PC-3 (cell line): Measurements from ENCODE around the gene TPST1.

Source experiments
- EZH2 ChIP-seq: fragments of 300-600 bp; sonication (generic); IDR thresholded peaks from one replicate; pipeline ENCODE4 v1.6.1; 2017; ENCODE audit warnings: antibody characterized with exemption, mild to moderate bottlenecking, low read length; ENCODE audit not compliant: unreplicated experiment
- EZH2phosphoT487 ChIP-seq: fragments of 300-600 bp; sonication (generic); IDR thresholded peaks from 2 replicates; pipeline ENCODE4 v1.6.1; 2018; ENCODE audit warnings: mild to moderate bottlenecking, antibody characterized with exemption, low read length, borderline replicate concordance
- TF ChIP-seq, protein P1 (sequence below): fragments of 300-600 bp; sonication (generic); conservative IDR thresholded peaks from 2 replicates; pipeline ENCODE4 v1.5.1; 2017; ENCODE audit warnings: antibody characterized with exemption, low read depth, mild to moderate bottlenecking, low read length

DNA sequence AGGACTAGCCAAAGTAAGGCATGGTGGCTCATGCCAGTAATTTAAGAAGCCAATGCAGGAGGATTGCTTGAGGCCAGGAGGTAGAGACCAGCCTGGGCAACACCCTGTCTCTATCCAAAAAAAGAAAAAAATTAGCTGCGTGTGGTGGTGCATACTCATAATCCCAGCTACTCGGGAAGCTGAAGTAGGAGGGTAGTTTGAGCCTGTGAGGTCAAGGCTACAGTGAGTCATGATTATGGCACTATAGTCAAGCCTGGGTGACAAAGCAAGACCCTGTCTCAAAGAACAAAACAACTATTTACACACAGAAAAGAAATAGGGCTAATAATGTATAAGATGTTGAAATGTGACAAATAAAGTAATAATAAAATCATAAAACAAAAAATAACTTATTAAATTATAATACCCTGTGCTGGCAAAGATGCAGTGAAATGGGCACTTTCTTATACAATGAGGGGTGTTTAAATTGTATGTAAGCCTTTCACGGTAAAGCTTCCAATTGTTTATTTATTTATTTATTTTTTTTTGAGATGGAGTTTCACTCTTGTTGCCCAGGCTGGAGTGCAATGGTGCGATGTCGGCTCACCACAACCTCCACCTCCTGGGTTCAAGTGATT is 175.2 kb downstream of the TPST1 start:
- TF ChIP-seq, protein P1, sequence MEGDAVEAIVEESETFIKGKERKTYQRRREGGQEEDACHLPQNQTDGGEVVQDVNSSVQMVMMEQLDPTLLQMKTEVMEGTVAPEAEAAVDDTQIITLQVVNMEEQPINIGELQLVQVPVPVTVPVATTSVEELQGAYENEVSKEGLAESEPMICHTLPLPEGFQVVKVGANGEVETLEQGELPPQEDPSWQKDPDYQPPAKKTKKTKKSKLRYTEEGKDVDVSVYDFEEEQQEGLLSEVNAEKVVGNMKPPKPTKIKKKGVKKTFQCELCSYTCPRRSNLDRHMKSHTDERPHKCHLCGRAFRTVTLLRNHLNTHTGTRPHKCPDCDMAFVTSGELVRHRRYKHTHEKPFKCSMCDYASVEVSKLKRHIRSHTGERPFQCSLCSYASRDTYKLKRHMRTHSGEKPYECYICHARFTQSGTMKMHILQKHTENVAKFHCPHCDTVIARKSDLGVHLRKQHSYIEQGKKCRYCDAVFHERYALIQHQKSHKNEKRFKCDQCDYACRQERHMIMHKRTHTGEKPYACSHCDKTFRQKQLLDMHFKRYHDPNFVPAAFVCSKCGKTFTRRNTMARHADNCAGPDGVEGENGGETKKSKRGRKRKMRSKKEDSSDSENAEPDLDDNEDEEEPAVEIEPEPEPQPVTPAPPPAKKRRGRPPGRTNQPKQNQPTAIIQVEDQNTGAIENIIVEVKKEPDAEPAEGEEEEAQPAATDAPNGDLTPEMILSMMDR: no peak
- no peak for TF ChIP-seq EZH2phosphoT487
- no peak for TF ChIP-seq EZH2
